ENCODE measurements around the gene IRF5.
A peak's percentile ranks its signal among the peaks of the same experiment; 100 is the strongest.

The IRF5 gene

GRCh38 chr7:128954150-128954549 lies 16.4 kb downstream of the IRF5 start:
- no peak for TF ChIP-seq CTCF (IDR thresholded peaks at IDR 0.05; ENCODE audit: insufficient read depth, low read length, missing control alignments)
- POLR2A ChIA-PET: no interaction called here
- H3K4me3 ChIP-seq (ENCODE audit: low read depth, low read length): no peak overlapping the region
- CTCF ChIA-PET: interaction anchor here (1.0 to 1.7 kb wide), 4 partner anchors 10 to 71 kb away, joined by 3 to 6 read pairs (median 4); no protein-coding TSS in a partner anchor
- no peak for DNase-seq (ENCODE audit: low read depth, low spot score)

- no peak for TF ChIP-seq CTCF (IDR thresholded peaks at IDR 0.05; ENCODE audit: insufficient read depth, low read length, missing control alignments)
- CTCF ChIA-PET: interaction anchor here (1.0 to 1.7 kb wide), 3 partner anchors 9 to 52 kb away, joined by 3 to 6 read pairs (median 4); no protein-coding TSS in a partner anchor
- H3K4me3 ChIP-seq (ENCODE audit: low read depth, low read length): no peak overlapping the region
- POLR2A ChIA-PET: no interaction called here
- DNase-seq (ENCODE audit: low read depth, low spot score): peak; percentile 36
Measured at GRCh38 chr7:128954830-128955802, 17.4 kb downstream of the IRF5 start.

GRCh38 chr7:128955981-128956380 lies 18.3 kb downstream of the IRF5 start:
- TF ChIP-seq CTCF (IDR thresholded peaks at IDR 0.05; ENCODE audit: insufficient read depth, low read length, missing control alignments): no peak
- POLR2A ChIA-PET: no interaction called here
- no peak for DNase-seq (ENCODE audit: low read depth, low spot score)
- CTCF ChIA-PET: interaction anchor here (1.1 to 1.7 kb wide), 4 partner anchors 8 to 73 kb away, joined by 3 to 6 read pairs (median 4); no protein-coding TSS in a partner anchor
- H3K4me3 ChIP-seq (ENCODE audit: low read depth, low read length): no peak overlapping the region

- no peak overlapping the region for H3K4me3 ChIP-seq (ENCODE audit: low read depth, low read length)
- ChIA-PET POLR2A (no interaction called here), CTCF (interaction anchor here (2.4 kb wide), 1 partner anchor 11 kb away, joined by 7 read pairs; no protein-coding TSS in a partner anchor)
- TF ChIP-seq CTCF (IDR thresholded peaks at IDR 0.05; ENCODE audit: insufficient read depth, low read length, missing control alignments): no peak
- no peak for DNase-seq (ENCODE audit: low read depth, low spot score)
Measured at GRCh38 chr7:128959296-128959695, 21.6 kb downstream of the IRF5 start.

- POLR2A ChIA-PET: no interaction called here
Measured at GRCh38 chr7:128961030-128961659, 23.4 kb downstream of the IRF5 start.

More at GRCh38 chr7:128961030-128961659, 23.4 kb downstream of the IRF5 start:
- no peak overlapping the region for H3K4me3 ChIP-seq (ENCODE audit: low read depth, low read length)
- no peak for DNase-seq (ENCODE audit: low read depth, low spot score)
- TF ChIP-seq CTCF (IDR thresholded peaks at IDR 0.05; ENCODE audit: insufficient read depth, low read length, missing control alignments): no peak
- CTCF ChIA-PET: interaction anchor here (1.0 to 1.3 kb wide), 2 partner anchors 13 to 128 kb away, joined by 3 to 4 read pairs; no protein-coding TSS in a partner anchor
